ENCODE results near the gene TP53INP2. TPM values are rescaled to one million over a fixed set of nuclear protein-coding genes. Genes with fewer than 3 reads are reported as not detected.

Gene TP53INP2
- total and polyA plus RNA-seq, 9 of the 15 experiments (the other 6 are each of a cell fraction or from before 2014, with no cell fraction given), result 0.43 to 5.0 (median 1.3) TPM

- in situ Hi-C loops (cut with MboI), result no loop called here
- FAIRE-seq, result no peak
- CTCF ChIA-PET (ENCODE audit: low intra/inter-chr PET ratio), result no interaction called here
Observed at GRCh38 chr20:34691838-34692237, 12.3 kb upstream of the TP53INP2 start.

More at GRCh38 chr20:34691838-34692237, 12.3 kb upstream of the TP53INP2 start:
- POLR2A ChIA-PET, result interaction anchor here (0.6 kb wide), 2 partner anchors 12 to 1512 kb away, joined by 3 read pairs; no protein-coding TSS in a partner anchor
- H4K20me1 ChIP-seq (replicated peaks; ENCODE audit: control insufficient read depth, insufficient read depth, low read length), result no peaks in the 10 kb centered on the region
- TF ChIP-seq CC2D1A (IDR thresholded peaks at IDR 0.05) (no peak), PCBP1 (IDR thresholded peaks at IDR 0.05; ENCODE audit: low read depth, low read length, poor library complexity, severe bottlenecking) (no peak), TRIM25 (IDR thresholded peaks at IDR 0.05; ENCODE audit: borderline replicate concordance) (no peak)
- intact Hi-C loops (cut with micrococcal nuclease), result no loop called here
- H3K9me3 ChIP-seq (replicated peaks; ENCODE audit: control insufficient read depth, insufficient read depth, low read depth, low read length), result no peaks in the 10 kb centered on the region
- no peak overlapping the region for H3K4me2 ChIP-seq (ENCODE audit: insufficient read depth, low read length)
- no peaks in the 10 kb centered on the region for H3K79me2 ChIP-seq (ENCODE audit: control insufficient read depth, insufficient read depth, low read length)
- no peak overlapping the region for H3K9ac ChIP-seq (ENCODE audit: insufficient read depth in 1 of 2, low read depth in 2 of 2, low read length in 2 of 2)
- H2AFZ ChIP-seq (ENCODE audit: low read depth, low read length), result no peak overlapping the region
- H3K27ac ChIP-seq (ENCODE audit: extremely low read depth, low read depth, low read length), result no peak overlapping the region
- peaks cover 0 to 8% of the 10 kb centered on the region in 2 experiments; a peak in 3 of 5 replicates for H3K4me1 ChIP-seq (replicated peaks in 1 of 2; ENCODE audit: control insufficient read depth in 2 of 2, insufficient read depth in 2 of 2, low read length in 2 of 2)
- no peaks in the 10 kb centered on the region for H3K27me3 ChIP-seq (ENCODE audit: control insufficient read depth in 2 of 2, insufficient read depth in 2 of 2, low read length in 2 of 2)
- no TSS peak for BruUV-seq (replicated peaks)
- no peaks in the 10 kb centered on the region for H3K9me1 ChIP-seq (ENCODE audit: control insufficient read depth, insufficient read depth, low read length)
- no peak overlapping the region for H3K4me3 ChIP-seq
- WGBS (ENCODE audit: insufficient coverage, low coverage, missing lambda C conversion rate), result 29% methylated on average over 3 of the region's 3 CpGs
- ATAC-seq (no peak), DNase-seq (ENCODE audit: extremely low read depth in 1 of 4, low spot score in 3 of 4) (no peak)
- no peaks in the 10 kb centered on the region for H3K36me3 ChIP-seq (ENCODE audit: control insufficient read depth, insufficient read depth, low read length)
